Loucy (cell line): Measurements from ENCODE around the gene RHEX.

Experiments used
- CTCF ChIP-seq: fragments of 200-600 bp; sonication (generic); conservative IDR thresholded peaks from 2 replicates; pipeline ENCODE4 v1.5.1; 2014; ENCODE audit warnings: mild to moderate bottlenecking, antibody characterized with exemption, low read length
- EZH2phosphoT487 ChIP-seq: fragments of 200-600 bp; IDR thresholded peaks from 2 replicates; pipeline ENCODE4 v1.6.1; 2018; ENCODE audit warnings: antibody characterized with exemption, mild to moderate bottlenecking, moderate library complexity, borderline replicate concordance

GRCh38 chr1:206048582-206048981, 4.4 kb upstream of the RHEX start:
- TF ChIP-seq CTCF (no peak), EZH2phosphoT487 (no peak)
